ENCODE data around the gene TP53INP2. TPM values are rescaled to one million over a fixed set of nuclear protein-coding genes. Genes with fewer than 3 reads are reported as not detected.

Gene TP53INP2
- total and polyA plus RNA-seq, 12 donors = 31.7 to 174 (median 129) TPM

DNA sequence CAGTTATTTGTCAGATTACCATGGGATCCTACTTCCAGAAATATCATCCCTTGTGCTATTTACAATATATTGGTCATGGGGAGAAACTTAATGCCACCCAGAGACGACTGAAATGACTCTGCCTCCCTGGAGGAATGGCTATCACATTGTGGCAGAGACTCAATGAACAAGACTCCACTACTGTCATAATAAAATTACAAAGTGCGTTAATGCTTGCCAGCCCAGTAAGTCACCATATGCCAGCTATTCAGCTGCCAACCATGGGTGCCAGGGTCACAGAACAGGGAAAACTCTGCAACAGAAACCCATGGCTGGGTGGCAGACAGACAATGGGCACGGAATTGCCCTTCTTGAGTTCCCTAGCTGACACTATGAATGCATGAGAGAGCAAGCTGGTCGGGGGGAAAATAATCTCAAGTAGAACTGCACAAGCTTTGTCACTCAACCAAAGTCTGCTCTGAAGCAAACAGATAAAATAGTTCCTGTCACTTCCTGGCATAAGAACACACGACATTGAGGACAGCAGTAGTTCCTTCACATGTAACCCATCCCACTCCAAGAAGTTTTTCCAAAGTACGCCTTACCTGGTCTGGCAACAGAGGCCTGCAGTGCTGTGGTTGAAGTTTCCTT is 32.1 kb downstream of the TP53INP2 start:
- Histone ChIP-seq H3K27me3 (no peaks in the 10 kb centered on the region), H3K36me3 (peaks cover 0 to 90% (median 22%) of the 10 kb centered on the region in 9 donors), H3K4me3 (no peak overlapping the region), H3K4me1 (peaks cover 0 to 22% (median 7%) of the 10 kb centered on the region in 9 donors), H3K9me3 (no peaks in the 10 kb centered on the region), H3K27ac (peak overlapping the region in 1 of 10 donors; percentile 44)
- intact Hi-C loops (cut with DNase I) = no loop called here
- peak in 6 of 8 donors; percentile 22 to 70 (median 66) for ATAC-seq
- TF ChIP-seq, protein P1, sequence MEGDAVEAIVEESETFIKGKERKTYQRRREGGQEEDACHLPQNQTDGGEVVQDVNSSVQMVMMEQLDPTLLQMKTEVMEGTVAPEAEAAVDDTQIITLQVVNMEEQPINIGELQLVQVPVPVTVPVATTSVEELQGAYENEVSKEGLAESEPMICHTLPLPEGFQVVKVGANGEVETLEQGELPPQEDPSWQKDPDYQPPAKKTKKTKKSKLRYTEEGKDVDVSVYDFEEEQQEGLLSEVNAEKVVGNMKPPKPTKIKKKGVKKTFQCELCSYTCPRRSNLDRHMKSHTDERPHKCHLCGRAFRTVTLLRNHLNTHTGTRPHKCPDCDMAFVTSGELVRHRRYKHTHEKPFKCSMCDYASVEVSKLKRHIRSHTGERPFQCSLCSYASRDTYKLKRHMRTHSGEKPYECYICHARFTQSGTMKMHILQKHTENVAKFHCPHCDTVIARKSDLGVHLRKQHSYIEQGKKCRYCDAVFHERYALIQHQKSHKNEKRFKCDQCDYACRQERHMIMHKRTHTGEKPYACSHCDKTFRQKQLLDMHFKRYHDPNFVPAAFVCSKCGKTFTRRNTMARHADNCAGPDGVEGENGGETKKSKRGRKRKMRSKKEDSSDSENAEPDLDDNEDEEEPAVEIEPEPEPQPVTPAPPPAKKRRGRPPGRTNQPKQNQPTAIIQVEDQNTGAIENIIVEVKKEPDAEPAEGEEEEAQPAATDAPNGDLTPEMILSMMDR (IDR thresholded peaks at IDR 0.05) = no peak
- WGBS, 2 donors = 47 to 55% methylated on average over 6 of the region's 6 CpGs
- peak in 1 of 2 donors; percentile 14 for DNase-seq

DNA sequence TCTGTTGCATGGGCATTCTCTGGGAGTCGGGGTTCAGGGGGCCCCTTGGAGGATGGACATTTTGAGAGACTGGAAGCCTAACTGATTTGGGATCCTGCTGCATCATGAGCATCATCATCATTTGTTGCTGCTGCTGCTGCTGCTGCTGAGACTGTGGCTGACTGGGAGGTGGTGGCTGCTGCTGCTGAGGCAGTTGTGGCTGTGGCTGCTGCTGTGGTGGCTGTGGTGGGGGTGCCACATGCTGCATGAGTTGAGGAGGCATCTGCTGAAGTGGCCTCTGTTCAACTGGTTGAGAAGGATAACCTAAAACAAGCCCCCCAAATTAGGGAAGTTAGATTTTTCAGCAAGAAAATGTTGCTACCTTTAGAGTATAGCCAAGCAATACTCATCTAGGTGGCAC is 38.9 kb downstream of the TP53INP2 start:
- intact Hi-C loops (cut with DNase I) = loop anchor here in 1 of 10 donors (5.0 kb wide), 1 partner anchor 161 kb away; no protein-coding TSS in a partner anchor
- Histone ChIP-seq H3K4me3 (no peak overlapping the region), H3K27ac (no peak overlapping the region), H3K4me1 (peaks cover 0 to 29% (median 12%) of the 10 kb centered on the region in 9 donors), H3K9me3 (no peaks in the 10 kb centered on the region), H3K27me3 (no peaks in the 10 kb centered on the region), H3K36me3 (peaks cover 0 to 100% (median 32%) of the 10 kb centered on the region in 9 donors)
- TF ChIP-seq, protein P1 (IDR thresholded peaks at IDR 0.05) = no peak
- DNase-seq (no peak), ATAC-seq (no peak)
- WGBS, 2 donors = 96 to 100% methylated on average over 1 of the region's 1 CpG

DNA sequence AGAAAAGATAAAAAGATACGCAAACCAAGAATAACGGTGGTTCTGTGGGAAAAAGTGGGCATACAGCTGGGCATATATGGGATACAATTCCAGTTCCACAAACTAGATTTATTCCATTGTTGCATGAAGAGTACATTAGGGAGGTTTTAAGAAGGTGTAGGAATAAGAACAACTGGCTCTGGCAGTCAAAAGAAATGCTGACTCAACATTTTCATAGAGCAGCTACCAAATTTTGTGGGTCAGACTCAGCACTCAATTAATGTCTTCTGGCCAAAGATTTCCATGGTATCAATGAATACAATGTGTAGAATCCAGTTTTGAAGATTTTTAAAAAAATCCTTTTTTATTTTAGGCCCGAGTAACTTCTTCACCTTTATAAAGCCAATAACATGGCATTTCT is 40.2 kb downstream of the TP53INP2 start:
- TF ChIP-seq, protein P1 (IDR thresholded peaks at IDR 0.05) = no peak
- DNase-seq (no peak), ATAC-seq (no peak)
- intact Hi-C loops (cut with DNase I) = loop anchor here in 1 of 10 donors (5.0 kb wide), 1 partner anchor 162 kb away; no protein-coding TSS in a partner anchor
- Histone ChIP-seq H3K36me3 (peaks cover 0 to 100% (median 34%) of the 10 kb centered on the region in 9 donors), H3K4me3 (no peak overlapping the region), H3K9me3 (no peaks in the 10 kb centered on the region), H3K4me1 (peaks cover 0 to 29% (median 12%) of the 10 kb centered on the region in 9 donors), H3K27me3 (no peaks in the 10 kb centered on the region), H3K27ac (peak overlapping the region in 4 of 10 donors; percentile 11 to 65 (median 48))
- 87% methylated on average over 3 of the region's 3 CpGs for WGBS, 2 donors

DNA sequence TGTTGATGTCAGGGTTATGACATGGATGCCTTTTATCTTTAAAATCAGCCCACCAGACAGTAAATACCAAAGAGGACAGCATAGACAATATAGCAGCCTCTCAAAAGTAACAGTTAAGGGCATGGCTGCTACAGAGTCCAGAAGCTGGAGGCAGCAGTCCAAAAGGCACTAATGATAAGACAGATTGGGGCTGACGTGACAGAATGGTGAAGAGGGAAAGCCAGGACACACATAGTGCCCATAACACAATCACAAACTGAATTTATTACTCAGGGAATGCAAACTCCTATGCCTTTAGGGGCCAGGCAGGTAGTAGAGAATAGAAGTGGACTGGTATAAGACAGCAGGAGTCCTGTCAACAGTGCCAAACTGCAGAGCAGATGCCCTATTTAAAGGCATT is 40.7 kb downstream of the TP53INP2 start:
- intact Hi-C loops (cut with DNase I) = loop anchor here in 1 of 10 donors (5.0 kb wide), 1 partner anchor 163 kb away; no protein-coding TSS in a partner anchor
- peaks cover 0 to 29% (median 12%) of the 10 kb centered on the region in 9 donors for H3K4me1 ChIP-seq
- TF ChIP-seq, protein P1 (IDR thresholded peaks at IDR 0.05) = no peak
- peak; percentile 69 to 95 (median 88) for ATAC-seq
- H3K4me3 ChIP-seq = no peak overlapping the region
- peak in 1 of 2 donors; percentile 49 for DNase-seq
- peak overlapping the region in 8 of 10 donors; percentile 11 to 65 (median 44) for H3K27ac ChIP-seq
- no peaks in the 10 kb centered on the region for H3K9me3 ChIP-seq
- WGBS, 2 donors = 41 to 56% methylated on average over 1 of the region's 1 CpG
- peaks cover 0 to 100% (median 37%) of the 10 kb centered on the region in 9 donors for H3K36me3 ChIP-seq
- no peaks in the 10 kb centered on the region for H3K27me3 ChIP-seq

Data from heart right ventricle (tissue), 16 donors.